Testis (tissue), 3 donors: Measurements from ENCODE around the gene CAMTA1. TPM values are rescaled to one million over a fixed set of nuclear protein-coding genes. Genes with fewer than 3 reads are reported as not detected.
"Not testable (repeated sequence)": the region's sequence is repeated elsewhere in the genome, so short reads cannot be mapped to it uniquely, and the experiment has no call there.

Experiments
- DNase-seq: peaks from one replicate; pipeline ENCODE4 v3.0.0-alpha.2; 2019
- H3K27ac ChIP-seq, 2 donors: fragments of 200-600 bp; sonication (generic); one replicate each; pipeline ENCODE4 v1.5.1; 2019
- H3K27me3 ChIP-seq: fragments of 200-600 bp; sonication (generic); one replicate; pipeline ENCODE4 v1.5.1; 2019
- H3K36me3 ChIP-seq: fragments of 200-600 bp; sonication (generic); one replicate; pipeline ENCODE4 v1.5.1; 2017; ENCODE audit warnings: low read depth; ENCODE audit errors: missing control alignments
- H3K4me1 ChIP-seq: fragments of 200-600 bp; sonication (generic); one replicate; pipeline ENCODE4 v1.5.1; 2019
- H3K4me3 ChIP-seq, 2 donors: fragments of 200-600 bp; sonication (generic); one replicate each; pipeline ENCODE4 v1.5.1; 2017 to 2019
- H3K9me3 ChIP-seq: fragments of 200-600 bp; sonication (generic); one replicate; pipeline ENCODE4 v1.5.1; 2017
- CTCF ChIP-seq, 3 experiments: fragments of 450-650 bp in 2 of 3; fragments of 200-600 bp in 1 of 3; sonication (generic) in 1 of 3; IDR thresholded peaks; one replicate each; pipeline ENCODE4 v1.5.1; 2016 to 2019; ENCODE audit warnings: antibody characterized with exemption in 3 of 3, mild to moderate bottlenecking in 2 of 3, moderate library complexity in 1 of 3
- POLR2A ChIP-seq: fragments of 450-650 bp; IDR thresholded peaks from one replicate; pipeline ENCODE4 v1.6.1; 2017; ENCODE audit warnings: antibody characterized with exemption, mild to moderate bottlenecking, moderate library complexity
- WGBS, 2 donors: methylation state at CpG; one replicate each; pipeline ENCODE4 v1.1.5; 2018; 5-methylcytosine and 5-hydroxymethylcytosine counted together
- intact Hi-C: fragments of 100-400 bp; cut with DNase I; formaldehyde crosslinking; loops from one replicate; pipeline ENCODE4 v1.15.1; 2023; ENCODE audit warnings: low total_unique reads
- polyA plus RNA-seq: library from polyadenylated mRNA; stranded (reverse); fragments of 350-450 nt; fragmentation: Illumina TruSeq; extraction: RNeasy Lipid Tissue Mini Kit (QIAGEN cat#74804); gene quantifications from one replicate; pipeline ENCODE4 v1.2.3, GENCODE V29; 2014; ENCODE audit warnings: low read depth, low replicate concordance; ENCODE audit not compliant: insufficient read depth
- total RNA-seq, 2 donors: library from RNA; depleted of rRNA; stranded (reverse); fragments of >200 nt; gene quantifications; one replicate each; pipeline ENCODE4 v1.2.3, GENCODE V29; 2016

CAMTA1 gene
- total and polyA plus RNA-seq, 3 donors from 2014 or later, result 116 to 158 (median 119) TPM

GRCh38 chr1:7686301-7686850 lies 901.1 kb downstream of the CAMTA1 start:
- intact Hi-C loops, result no loop called here
- TF ChIP-seq POLR2A, result no peak
- no peak for TF ChIP-seq CTCF (IDR thresholded peaks at IDR 0.05)
- WGBS, 2 donors, result 78 to 82% methylated on average over 16 of the region's 16 CpGs

GRCh38 chr1:7687411-7687810 lies 902.2 kb downstream of the CAMTA1 start:
- H3K27me3 ChIP-seq, result no peaks in the 10 kb centered on the region
- H3K4me3 ChIP-seq, result no peak overlapping the region
- TF ChIP-seq CTCF (IDR thresholded peaks at IDR 0.05), result no peak
- no peak for TF ChIP-seq POLR2A
- H3K27ac ChIP-seq, result no peak overlapping the region
- 87 to 92% methylated on average over 7 to 9 of the region's 9 CpGs for WGBS, 2 donors
- no peaks in the 10 kb centered on the region for H3K9me3 ChIP-seq
- peaks cover 3% of the 10 kb centered on the region for H3K4me1 ChIP-seq
- intact Hi-C loops, result no loop called here
- no peak for DNase-seq
- H3K36me3 ChIP-seq, result no peaks in the 10 kb centered on the region

More at GRCh38 chr1:7686301-7686850, 901.1 kb downstream of the CAMTA1 start:
- Histone ChIP-seq H3K4me3 (no peak overlapping the region), H3K27ac (no peak overlapping the region), H3K9me3 (no peaks in the 10 kb centered on the region), H3K36me3 (no peaks in the 10 kb centered on the region), H3K27me3 (no peaks in the 10 kb centered on the region), H3K4me1 (peaks cover 3% of the 10 kb centered on the region)
- DNase-seq, result no peak

- H3K4me3 ChIP-seq, result no peak overlapping the region
- H3K27me3 ChIP-seq, result no peaks in the 10 kb centered on the region
- H3K27ac ChIP-seq, result no peak overlapping the region
- no peak for DNase-seq
- H3K36me3 ChIP-seq, result no peaks in the 10 kb centered on the region
- H3K9me3 ChIP-seq, result no peaks in the 10 kb centered on the region
- intact Hi-C loops, result no loop called here
- no peak for TF ChIP-seq CTCF (IDR thresholded peaks at IDR 0.05)
- no peak for TF ChIP-seq POLR2A
- H3K4me1 ChIP-seq, result peaks cover 3% of the 10 kb centered on the region
- WGBS, 2 donors, result 71 to 100% methylated on average over 1 of the region's 1 CpG
Measured at GRCh38 chr1:7688659-7689058, 903.4 kb downstream of the CAMTA1 start.

- H3K36me3 ChIP-seq, H3K4me1 ChIP-seq, intact Hi-C loops, H3K27ac ChIP-seq, H3K27me3 ChIP-seq, H3K9me3 ChIP-seq, H3K4me3 ChIP-seq: not testable (repeated sequence)
- DNase-seq, result peak; percentile 26
- WGBS, 2 donors, result 58 to 81% methylated on average over 4 of the region's 4 CpGs
Measured at GRCh38 chr1:7689307-7689706, 904.1 kb downstream of the CAMTA1 start.

GRCh38 chr1:7690076-7690475 lies 904.8 kb downstream of the CAMTA1 start:
- H3K4me1 ChIP-seq, result peaks cover 3% of the 10 kb centered on the region
- H3K36me3 ChIP-seq, result no peaks in the 10 kb centered on the region
- no peaks in the 10 kb centered on the region for H3K27me3 ChIP-seq
- no peak overlapping the region for H3K4me3 ChIP-seq
- H3K27ac ChIP-seq, result no peak overlapping the region
- intact Hi-C loops, result no loop called here
- H3K9me3 ChIP-seq, result no peaks in the 10 kb centered on the region
- WGBS, 2 donors, result 87 to 91% methylated on average over 8 to 10 of the region's 10 CpGs
- TF ChIP-seq CTCF (IDR thresholded peaks at IDR 0.05), result no peak
- TF ChIP-seq POLR2A, result no peak
- DNase-seq, result no peak
